Prostate gland (tissue), 2 donors: Measurements from ENCODE around the gene P4HTM. TPM values are rescaled to one million over a fixed set of nuclear protein-coding genes. Genes with fewer than 3 reads are reported as not detected.
A peak's percentile ranks its signal among the peaks of the same experiment; 100 is the strongest.
"Not testable (repeated sequence)": the region's sequence is repeated elsewhere in the genome, so short reads cannot be mapped to it uniquely, and the experiment has no call there.

Experiments
- DNase-seq: peaks from one replicate; pipeline ENCODE4 v3.0.0-alpha.2; 2019; ENCODE audit warnings: low spot score
- H3K27ac ChIP-seq, 2 donors: fragments of 200-600 bp; sonication (generic); 2 replicates each; pipeline ENCODE4 v1.5.1; 2017 to 2019
- H3K27me3 ChIP-seq: fragments of 200-600 bp; sonication (generic); replicated peaks from 2 replicates; pipeline ENCODE4 v1.5.1; 2019; ENCODE audit not compliant: insufficient read depth
- H3K36me3 ChIP-seq, 2 donors: fragments of 200-600 bp; sonication (generic); 1 replicate in 1 of 2; 2 replicates in 1 of 2; pipeline versions ENCODE4 v1.5.1 to v1.8.1; 2017 to 2019
- H3K4me1 ChIP-seq: fragments of 200-600 bp; sonication (generic); replicated peaks from 2 replicates; pipeline ENCODE4 v1.5.1; 2019
- H3K4me3 ChIP-seq, 2 donors: fragments of 200-600 bp; sonication (generic); 2 replicates each; pipeline ENCODE4 v1.5.1; 2017 to 2019
- H3K9me3 ChIP-seq: fragments of 200-600 bp; sonication (generic); 2 replicates; pipeline ENCODE4 v1.5.1; 2017
- POLR2A ChIP-seq: fragments of 450-650 bp; IDR thresholded peaks from one replicate; pipeline ENCODE4 v1.6.1; 2016; ENCODE audit warnings: antibody characterized with exemption, mild to moderate bottlenecking
- POLR2AphosphoS5 ChIP-seq: sonication (generic); formaldehyde crosslinking; IDR thresholded peaks from one replicate; pipeline ENCODE4 v1.6.1; 2017; ENCODE audit warnings: antibody characterized with exemption
- WGBS: methylation state at CpG from one replicate; pipeline ENCODE4 v1.1.5; 2018; 5-methylcytosine and 5-hydroxymethylcytosine counted together
- intact Hi-C: fragments of 100-400 bp; cut with DNase I; formaldehyde crosslinking; loops from one replicate; pipeline ENCODE4 v1.14.2; 2022
- total RNA-seq, 2 donors: library from RNA; depleted of rRNA; stranded (reverse); fragments of >200 nt; gene quantifications; one replicate each; pipeline ENCODE4 v1.1.0, GENCODE V29; 2016
- TF ChIP-seq, protein P1 (sequence below), 4 experiments: fragments of 200-600 bp in 2 of 4; fragments of 450-650 bp in 2 of 4; sonication (generic) in 2 of 4; IDR thresholded peaks; 1 replicate in 3 of 4; 2 replicates in 1 of 4; pipeline ENCODE4 v1.5.1; 2016 to 2019; ENCODE audit warnings: antibody characterized with exemption in 4 of 4, mild to moderate bottlenecking in 2 of 4, moderate library complexity in 2 of 4

Gene P4HTM
- total RNA-seq, 2 donors from 2014 or later, result 56.0 to 101 TPM

DNA sequence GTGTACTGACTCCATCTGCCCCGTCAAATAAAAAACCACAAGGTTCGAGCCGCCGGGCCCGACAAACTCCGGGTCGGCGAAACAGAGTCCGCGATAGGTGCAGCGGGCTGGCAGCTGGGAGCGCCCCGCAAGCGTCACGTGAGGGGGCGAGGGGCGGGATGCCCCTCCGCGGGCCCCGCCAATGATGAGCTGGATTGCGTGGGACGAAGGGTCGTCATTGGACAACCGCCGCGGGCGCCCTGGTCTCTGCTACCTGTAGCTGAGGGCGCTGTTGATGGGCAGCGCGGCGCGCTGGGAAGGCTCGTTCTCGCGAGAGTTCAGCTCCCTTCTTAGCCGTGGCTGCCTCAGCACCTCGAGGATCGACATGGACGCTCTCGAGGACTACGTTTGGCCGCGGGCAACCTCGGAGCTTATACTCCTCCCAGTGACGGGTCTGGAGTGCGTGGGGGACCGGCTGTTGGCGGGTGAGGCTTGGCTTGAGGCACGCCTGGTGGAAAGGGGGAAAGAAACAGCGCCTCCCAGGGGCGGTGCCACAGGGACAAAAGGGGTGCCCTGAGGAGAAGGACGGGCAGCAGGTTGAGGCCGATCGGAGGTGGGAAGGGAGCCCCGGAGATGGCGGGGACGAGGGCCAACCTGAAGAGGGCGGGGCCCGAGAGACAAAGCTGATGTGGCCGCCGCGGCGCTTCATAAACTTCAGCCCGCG lies 17.2 kb downstream of the P4HTM start, which contains the start of gene WDR6:
WDR6 (plus strand) TSS at position 324 of the 703 bp plus-strand sequence; CDS start at position 365, 41 bp downstream.
- H3K27me3 ChIP-seq, result no peaks in the 10 kb centered on the region
- peak within 1 kb of the TSS; percentile 93 to 97 for H3K27ac ChIP-seq
- peak within 1 kb of the TSS; percentile 55 to 67 for H3K4me3 ChIP-seq
- no peaks in the 10 kb centered on the region for H3K36me3 ChIP-seq
- TF ChIP-seq, protein P1, sequence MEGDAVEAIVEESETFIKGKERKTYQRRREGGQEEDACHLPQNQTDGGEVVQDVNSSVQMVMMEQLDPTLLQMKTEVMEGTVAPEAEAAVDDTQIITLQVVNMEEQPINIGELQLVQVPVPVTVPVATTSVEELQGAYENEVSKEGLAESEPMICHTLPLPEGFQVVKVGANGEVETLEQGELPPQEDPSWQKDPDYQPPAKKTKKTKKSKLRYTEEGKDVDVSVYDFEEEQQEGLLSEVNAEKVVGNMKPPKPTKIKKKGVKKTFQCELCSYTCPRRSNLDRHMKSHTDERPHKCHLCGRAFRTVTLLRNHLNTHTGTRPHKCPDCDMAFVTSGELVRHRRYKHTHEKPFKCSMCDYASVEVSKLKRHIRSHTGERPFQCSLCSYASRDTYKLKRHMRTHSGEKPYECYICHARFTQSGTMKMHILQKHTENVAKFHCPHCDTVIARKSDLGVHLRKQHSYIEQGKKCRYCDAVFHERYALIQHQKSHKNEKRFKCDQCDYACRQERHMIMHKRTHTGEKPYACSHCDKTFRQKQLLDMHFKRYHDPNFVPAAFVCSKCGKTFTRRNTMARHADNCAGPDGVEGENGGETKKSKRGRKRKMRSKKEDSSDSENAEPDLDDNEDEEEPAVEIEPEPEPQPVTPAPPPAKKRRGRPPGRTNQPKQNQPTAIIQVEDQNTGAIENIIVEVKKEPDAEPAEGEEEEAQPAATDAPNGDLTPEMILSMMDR (IDR thresholded peaks at IDR 0.05), result peak; percentile 37 to 73 (median 56)
- TF ChIP-seq POLR2AphosphoS5, result peak; percentile 95
- peak; percentile 75 for TF ChIP-seq POLR2A
- intact Hi-C loops, result loop anchor here (2.0 to 10.0 kb wide), 3 partner anchors 16 to 408 kb away; partner anchors contain the start of genes ARIH2, P4HTM, RHOA and TCTA
- peak; percentile 98 for DNase-seq
- under 1% methylated on average over 63 of the region's 65 CpGs for WGBS
- no peaks in the 10 kb centered on the region for H3K9me3 ChIP-seq
- peaks cover 13% of the 10 kb centered on the region for H3K4me1 ChIP-seq

DNA sequence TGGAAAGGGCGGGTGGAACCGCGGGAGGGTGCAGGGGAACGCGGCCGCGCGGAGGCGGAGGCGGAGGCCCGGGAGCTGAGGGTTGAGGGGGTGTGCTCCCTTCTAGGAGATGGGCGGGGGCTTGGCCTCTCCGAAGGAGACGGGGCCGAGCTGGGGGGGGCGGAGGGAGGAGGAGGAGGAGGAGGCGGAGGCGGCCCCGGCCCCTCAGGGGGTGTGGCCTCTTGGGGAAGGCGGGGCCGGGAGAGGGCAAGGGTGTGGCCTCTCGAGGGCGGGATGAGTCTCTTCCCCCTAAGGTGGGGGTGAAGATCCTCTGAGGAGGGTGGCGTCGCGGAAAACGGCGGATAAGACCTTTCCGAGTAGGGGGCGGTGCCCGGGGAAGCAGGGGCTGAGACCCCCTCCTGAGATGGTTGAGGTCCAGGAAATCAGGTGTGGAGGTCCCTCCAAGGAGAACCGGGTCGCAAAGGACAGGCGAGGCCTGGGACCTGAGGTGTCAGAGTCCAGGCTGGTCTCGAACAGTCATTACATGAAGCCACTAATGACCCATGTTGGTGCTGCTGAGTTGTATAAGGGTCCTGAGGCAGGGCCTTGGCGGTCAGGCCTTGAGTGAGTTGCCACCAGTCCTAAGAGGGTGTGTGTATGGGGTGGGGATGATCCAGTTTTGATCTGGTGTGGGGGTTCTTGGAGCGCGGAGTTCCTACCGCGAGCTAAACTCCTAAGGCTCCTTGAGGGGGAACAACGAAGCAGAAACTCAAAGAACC lies 17.9 kb downstream of the P4HTM start:
- Histone ChIP-seq H3K36me3 (no peaks in the 10 kb centered on the region), H3K9me3 (no peaks in the 10 kb centered on the region), H3K4me1 (peaks cover 13% of the 10 kb centered on the region), H3K27me3 (no peaks in the 10 kb centered on the region), H3K27ac (peak overlapping the region; percentile 93 to 97), H3K4me3 (peak overlapping the region; percentile 55 to 67)
- WGBS, result 12% methylated on average over 35 of the region's 41 CpGs
- peak; percentile 86 for DNase-seq
- TF ChIP-seq, protein P1 (IDR thresholded peaks at IDR 0.05), result no peak
- TF ChIP-seq POLR2A (no peak), POLR2AphosphoS5 (no peak)
- intact Hi-C loops, result loop anchor here (2.0 to 10.0 kb wide), 3 partner anchors 17 to 407 kb away; partner anchors contain the start of genes ARIH2, P4HTM, RHOA and TCTA

DNA sequence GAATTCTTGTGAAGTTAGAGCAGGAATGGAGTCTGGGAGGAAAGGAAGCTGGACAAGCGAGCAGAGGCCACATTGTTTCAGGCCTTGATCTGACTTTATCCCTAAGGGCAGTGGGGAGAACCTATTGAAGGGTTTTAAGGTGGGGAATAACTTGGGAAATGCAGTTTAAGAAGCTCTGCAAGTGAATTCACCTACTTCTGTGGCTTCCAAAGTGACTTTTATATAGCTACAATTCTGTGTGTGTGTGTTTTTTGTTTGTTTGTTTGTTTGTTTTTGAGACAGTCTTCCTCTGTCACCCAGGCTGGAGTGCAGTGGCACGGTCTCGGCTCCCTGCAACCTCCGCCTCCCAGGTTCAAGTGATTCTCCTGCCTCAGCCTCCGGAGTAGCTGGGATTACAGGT lies 18.6 kb downstream of the P4HTM start:
- not testable (repeated sequence) for H3K9me3 ChIP-seq, H3K27me3 ChIP-seq, H3K36me3 ChIP-seq, DNase-seq
- H3K4me3 ChIP-seq, result peak overlapping the region in 1 of 2 donors; percentile 67
- 68% methylated on average over 5 of the region's 5 CpGs for whole genome bisulfite sequencing
- H3K4me1 ChIP-seq, result peaks cover 13% of the 10 kb centered on the region
- peak overlapping the region; percentile 93 to 97 for H3K27ac ChIP-seq
- intact Hi-C loops, result loop anchor here (5.0 to 10.0 kb wide), 2 partner anchors 91 to 406 kb away; partner anchors contain the start of genes ARIH2, RHOA and TCTA

DNA sequence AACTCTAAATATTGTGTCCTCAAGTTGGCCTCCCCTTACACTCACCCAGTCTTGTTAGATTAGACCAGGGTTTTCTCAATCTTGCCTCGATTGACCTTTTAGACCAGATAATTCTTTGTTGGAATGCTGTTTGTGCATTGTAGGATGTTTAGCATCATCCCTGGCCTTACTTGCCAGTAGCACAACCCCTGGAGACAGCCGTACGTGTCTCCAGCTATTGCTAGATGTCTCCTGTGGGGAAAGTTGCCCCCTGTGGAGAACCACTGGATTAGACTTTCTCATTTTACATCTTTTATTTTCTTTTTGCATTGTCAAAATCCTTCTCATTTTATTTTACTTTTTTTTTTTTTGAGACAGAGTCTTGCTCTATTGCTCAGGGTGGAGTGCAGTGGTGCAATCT lies 19.4 kb downstream of the P4HTM start:
- Histone ChIP-seq H3K27ac (no peak overlapping the region), H3K4me3 (no peak overlapping the region), H3K36me3 (peaks cover under 1 to 3% of the 10 kb centered on the region in 2 donors), H3K9me3 (no peaks in the 10 kb centered on the region), H3K4me1 (peaks cover 13% of the 10 kb centered on the region), H3K27me3 (no peaks in the 10 kb centered on the region)
- no peak for DNase-seq
- TF ChIP-seq, protein P1 (IDR thresholded peaks at IDR 0.05), result no peak
- TF ChIP-seq POLR2A (no peak), POLR2AphosphoS5 (no peak)
- WGBS, result 64% methylated on average over 3 of the region's 3 CpGs
- intact Hi-C loops, result loop anchor here (5.0 to 10.0 kb wide), 2 partner anchors 92 to 405 kb away; partner anchors contain the start of genes ARIH2, RHOA and TCTA

DNA sequence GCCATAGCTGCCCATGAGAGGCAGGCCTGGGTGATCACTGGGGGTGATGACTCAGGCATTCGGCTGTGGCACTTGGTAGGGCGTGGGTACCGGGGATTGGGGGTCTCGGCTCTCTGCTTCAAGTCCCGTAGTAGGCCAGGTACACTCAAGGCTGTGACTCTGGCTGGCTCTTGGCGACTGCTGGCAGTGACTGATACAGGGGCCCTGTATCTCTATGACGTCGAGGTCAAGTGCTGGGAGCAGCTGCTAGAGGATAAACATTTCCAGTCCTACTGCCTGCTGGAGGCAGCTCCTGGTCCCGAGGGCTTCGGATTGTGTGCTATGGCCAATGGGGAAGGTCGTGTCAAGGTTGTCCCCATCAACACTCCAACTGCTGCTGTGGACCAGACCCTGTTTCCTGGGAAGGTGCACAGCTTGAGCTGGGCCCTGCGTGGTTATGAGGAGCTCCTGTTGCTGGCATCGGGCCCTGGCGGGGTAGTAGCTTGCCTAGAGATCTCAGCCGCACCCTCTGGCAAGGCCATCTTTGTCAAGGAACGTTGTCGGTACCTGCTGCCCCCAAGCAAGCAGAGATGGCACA lies 22.5 kb downstream of the P4HTM start:
- WGBS, result 68% methylated on average over 15 of the region's 17 CpGs
- Histone ChIP-seq H3K9me3 (no peaks in the 10 kb centered on the region), H3K27me3 (no peaks in the 10 kb centered on the region), H3K36me3 (peaks cover 12 to 16% of the 10 kb centered on the region in 2 donors), H3K27ac (no peak overlapping the region), H3K4me1 (peaks cover 9% of the 10 kb centered on the region), H3K4me3 (no peak overlapping the region)
- intact Hi-C loops, result no loop called here
- no peak for DNase-seq
- TF ChIP-seq, protein P1 (IDR thresholded peaks at IDR 0.05), result no peak
- TF ChIP-seq POLR2AphosphoS5 (no peak), POLR2A (no peak)
